ENCODE results near the gene EFCC1. TPM values are rescaled to one million over a fixed set of nuclear protein-coding genes. Genes with fewer than 3 reads are reported as not detected.

EFCC1 gene
- total and polyA plus RNA-seq, 2 of the 8 experiments (the other 6 are each of a cell fraction or from before 2014, with no cell fraction given), result 0.14 to 0.37 TPM

- WGBS, 2 experiments (ENCODE audit: extremely low coverage in 1 of 2, insufficient coverage in 1 of 2, insufficient read length in 1 of 2, insufficient replicate concordance in 2 of 2, low coverage in 1 of 2, low lambda C conversion rate in 2 of 2, missing lambda C conversion rate in 1 of 2), result 9% methylated on average over 15 of the region's 15 CpGs; no CpG with 5 or more reads in 1 of the 2 experiments
- H3K79me2 ChIP-seq (ENCODE audit: control insufficient read depth in 1 of 2, insufficient read depth in 2 of 2, low read length in 2 of 2), result no peaks in the 10 kb centered on the region
- H2AFZ ChIP-seq (ENCODE audit: low read length), result peak overlapping the region; percentile 65; the same call in 1 of the 2 replicates
- no peak overlapping the region for H2BK120ac ChIP-seq (replicated peaks; ENCODE audit: low read depth, low read length)
- H3K4me1 ChIP-seq (replicated peaks in 1 of 4; ENCODE audit: control insufficient read depth in 3 of 4, insufficient read depth in 4 of 4, low read length in 3 of 4), result peaks cover 7 to 21% (median 15%) of the 10 kb centered on the region in 4 experiments
- no peak overlapping the region for H3K18ac ChIP-seq (ENCODE audit: extremely low read depth, low read length)
- no peak overlapping the region for H4K91ac ChIP-seq (replicated peaks; ENCODE audit: insufficient read length, low read length)
- H2AK5ac ChIP-seq (ENCODE audit: low read depth, low read length), result no peak overlapping the region
- H3K36me3 ChIP-seq (ENCODE audit: control insufficient read depth in 2 of 4, insufficient read depth in 4 of 4, low read length in 3 of 4), result peaks cover 0 to 13% (median 0%) of the 10 kb centered on the region in 4 experiments; a peak in 1 of 8 replicates
- H3K27ac ChIP-seq (ENCODE audit: low read depth, low read length), result no peak overlapping the region
- no peak overlapping the region for H3K9ac ChIP-seq (replicated peaks in 1 of 4; ENCODE audit: extremely low read depth in 1 of 4, low read depth in 3 of 4, low read length in 3 of 4)
- no peak for DNase-seq (ENCODE audit: low read depth in 1 of 2, low spot score in 2 of 2)
- H3K56ac ChIP-seq (replicated peaks; ENCODE audit: insufficient read length, low read depth, low read length), result peak overlapping the region; percentile 30
- H2BK20ac ChIP-seq (ENCODE audit: low read length), result no peak overlapping the region
- H4K8ac ChIP-seq (ENCODE audit: extremely low read depth, insufficient read depth, low read length), result no peak overlapping the region; the same call in 1 of the 2 replicates
- POLR2A ChIA-PET (ENCODE audit: partially characterized antibody), result interaction anchor here (0.5 to 4.4 kb wide), 3 partner anchors 12 to 306 kb away, joined by 3 to 13 read pairs (median 3); no protein-coding TSS in a partner anchor
- H2BK12ac ChIP-seq (ENCODE audit: low read depth, low read length), result no peak overlapping the region
- H3K79me1 ChIP-seq (ENCODE audit: low read depth, low read length), result no peaks in the 10 kb centered on the region
- no peak for FAIRE-seq
- no peak overlapping the region for H3K4ac ChIP-seq (replicated peaks; ENCODE audit: insufficient read length, low read depth, low read length)
- H3K23ac ChIP-seq (ENCODE audit: insufficient read length), result peak overlapping the region; percentile 70
- H3K9me3 ChIP-seq (ENCODE audit: insufficient read depth in 2 of 2, low read depth in 1 of 2, low read length in 1 of 2), result no peaks in the 10 kb centered on the region
- peaks cover 21% of the 10 kb centered on the region; the same call in 1 of the 2 replicates for H3K23me2 ChIP-seq (ENCODE audit: low read depth, low read length)
- H3K27me3 ChIP-seq (replicated peaks in 1 of 4; ENCODE audit: control insufficient read depth in 3 of 4, extremely low read depth in 1 of 4, insufficient read depth in 3 of 4, low read length in 3 of 4), result peaks cover 52 to 60% (median 55%) of the 10 kb centered on the region in 4 experiments
- CTCF ChIA-PET (ENCODE audit: partially characterized antibody), result interaction anchor here (1.1 to 6.0 kb wide), 5 partner anchors 15 to 382 kb away, joined by 3 to 40 read pairs (median 6); no protein-coding TSS in a partner anchor
- no peak overlapping the region for H4K5ac ChIP-seq (ENCODE audit: insufficient read length, low read depth, low read length)
- H2BK5ac ChIP-seq (ENCODE audit: low read depth, low read length), result no peak overlapping the region
- no peak overlapping the region; the same call in 1 of the 2 replicates for H2BK15ac ChIP-seq (ENCODE audit: low read length)
- H3K4me2 ChIP-seq (ENCODE audit: insufficient read depth in 1 of 2, low read depth in 2 of 2, low read length in 2 of 2), result peak overlapping the region; percentile 91
- peak overlapping the region; percentile 44 to 67 (median 60) for H3K4me3 ChIP-seq (ENCODE audit: extremely low read depth in 1 of 4, insufficient read depth in 2 of 4, low read depth in 3 of 4, low read length in 4 of 4)
- H3K14ac ChIP-seq (ENCODE audit: insufficient read length), result no peak overlapping the region
- H4K20me1 ChIP-seq (replicated peaks in 1 of 2; ENCODE audit: control insufficient read depth in 1 of 2, insufficient read depth in 2 of 2, low read length in 2 of 2), result peaks cover 2 to 9% of the 10 kb centered on the region in 2 experiments
- no peak for TF ChIP-seq CEBPB (IDR thresholded peaks at IDR 0.05; ENCODE audit: low read depth, low read length)
- no peak for TF ChIP-seq POLR2A (IDR thresholded peaks at IDR 0.05; ENCODE audit: control extremely low read depth in 1 of 2, low read depth in 2 of 2, low read length in 2 of 2)
- peak; percentile 13; the same call in 1 of the 2 replicates for TF ChIP-seq SUZ12 (IDR thresholded peaks at IDR 0.05; ENCODE audit: low read length)
- no peak for TF ChIP-seq KDM1A (IDR thresholded peaks at IDR 0.05; ENCODE audit: borderline replicate concordance, low read length)
- no peak for TF ChIP-seq BRCA1 (IDR thresholded peaks at IDR 0.05; ENCODE audit: low read depth, low read length)
- peak; percentile 32 for TF ChIP-seq RNF2 (IDR thresholded peaks at IDR 0.05; ENCODE audit: borderline replicate concordance, low read depth, low read length, missing control alignments, poor library complexity, severe bottlenecking)
- no peak for TF ChIP-seq CTCF (IDR thresholded peaks at IDR 0.05; ENCODE audit: control extremely low read depth in 1 of 3, insufficient read depth in 1 of 3, low read depth in 1 of 3, low read length in 3 of 3)
- no peak for TF ChIP-seq RAD21 (IDR thresholded peaks at IDR 0.05 in 1 of 2, conservative IDR thresholded peaks at IDR 0.05 in 1 of 2; ENCODE audit: low read depth in 2 of 2, low read length in 2 of 2)
- TF ChIP-seq POU5F1 (IDR thresholded peaks at IDR 0.05; ENCODE audit: low read depth, low read length), result no peak
- no peak for TF ChIP-seq HDAC6 (IDR thresholded peaks at IDR 0.05; ENCODE audit: low read depth, low read length)
Measured at GRCh38 chr3:129000742-129001100, 383 bp upstream of the EFCC1 start.
